ENCODE results near the gene CCDC13.

Gene CCDC13

GRCh38 chr3:42786631-42787030 is 13.6 kb upstream of the CCDC13 start:
- no peaks in the 10 kb centered on the region for H3K27me3 Mint-ChIP-seq
- H3K4me1 Mint-ChIP-seq, result peaks cover 10% of the 10 kb centered on the region
- DNase-seq (ENCODE audit: low spot score in 2 of 2) (no peak), ATAC-seq (replicated peaks; ENCODE audit: extremely low read depth, poor library complexity, severe bottlenecking) (no peak)
- H3K4me3 Mint-ChIP-seq, result no peak overlapping the region
- no peak overlapping the region for H3K27ac Mint-ChIP-seq (ENCODE audit: low read depth)
- H3K9me3 Mint-ChIP-seq, result no peaks in the 10 kb centered on the region
- H3K36me3 Mint-ChIP-seq (ENCODE audit: insufficient read depth), result peaks cover 26% of the 10 kb centered on the region

GRCh38 chr3:42786212-42786611 is 13.2 kb upstream of the CCDC13 start:
- peaks cover 10% of the 10 kb centered on the region for H3K4me1 Mint-ChIP-seq
- DNase-seq (ENCODE audit: low spot score in 2 of 2), result no peak
- ATAC-seq (replicated peaks; ENCODE audit: extremely low read depth, poor library complexity, severe bottlenecking), result no peak
- H3K36me3 Mint-ChIP-seq (ENCODE audit: insufficient read depth), result peaks cover 26% of the 10 kb centered on the region
- no peaks in the 10 kb centered on the region for H3K9me3 Mint-ChIP-seq
- H3K4me3 Mint-ChIP-seq, result no peak overlapping the region
- no peaks in the 10 kb centered on the region for H3K27me3 Mint-ChIP-seq
- H3K27ac Mint-ChIP-seq (ENCODE audit: low read depth), result no peak overlapping the region

DNA sequence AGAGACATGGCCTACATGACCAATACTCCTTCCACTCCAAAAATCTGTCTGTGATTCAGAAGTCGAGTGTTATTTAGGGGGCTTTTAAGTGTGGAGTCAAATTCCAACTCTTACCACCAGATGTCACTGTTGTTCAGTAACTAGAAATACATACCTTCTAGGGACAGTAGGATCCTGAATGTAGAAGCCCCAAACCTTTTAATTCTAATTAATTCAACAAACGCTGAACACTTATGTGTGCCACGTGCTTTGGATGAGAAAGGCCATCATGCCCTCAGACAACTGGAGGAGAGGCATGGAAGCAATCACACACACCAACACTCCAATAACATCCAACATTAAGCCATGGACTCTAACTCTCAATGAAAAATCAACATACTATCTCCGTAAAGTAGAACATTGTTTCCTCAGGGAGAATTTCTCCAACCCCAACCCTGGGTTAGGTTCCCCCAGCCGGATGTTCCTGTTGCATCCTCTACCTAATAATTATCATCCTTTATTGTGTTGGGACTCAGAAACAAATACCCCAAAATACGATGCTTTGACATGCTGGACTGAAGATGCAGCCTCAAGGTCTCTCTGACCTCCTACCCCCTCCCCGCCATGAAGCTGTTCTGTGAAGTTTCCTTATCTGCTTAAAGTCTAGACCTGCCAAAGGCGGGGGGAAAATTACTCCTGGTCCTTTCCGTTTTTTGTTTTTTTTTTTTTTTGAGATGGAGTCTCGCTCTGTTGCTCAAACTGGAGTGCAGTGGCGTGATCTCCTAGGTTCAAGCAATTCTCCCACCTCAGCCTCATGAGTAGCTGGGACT is 8.0 kb upstream of the CCDC13 start:
- H3K27me3 Mint-ChIP-seq, result no peaks in the 10 kb centered on the region
- ATAC-seq (replicated peaks; ENCODE audit: extremely low read depth, poor library complexity, severe bottlenecking) (peak; percentile 67), DNase-seq (ENCODE audit: low spot score in 2 of 2) (peak in 1 of 2 donors; percentile 27)
- no peaks in the 10 kb centered on the region for H3K4me1 Mint-ChIP-seq
- no peak overlapping the region for H3K27ac Mint-ChIP-seq (ENCODE audit: low read depth)
- no peak overlapping the region for H3K4me3 Mint-ChIP-seq
- H3K9me3 Mint-ChIP-seq, result no peaks in the 10 kb centered on the region
- H3K36me3 Mint-ChIP-seq (ENCODE audit: insufficient read depth), result peaks cover 16% of the 10 kb centered on the region

GRCh38 chr3:42780398-42780797 is 7.3 kb upstream of the CCDC13 start:
- Mint-ChIP-seq H3K4me3 (no peak overlapping the region), H3K27me3 (no peaks in the 10 kb centered on the region), H3K4me1 (no peaks in the 10 kb centered on the region), H3K36me3 (ENCODE audit: insufficient read depth) (peaks cover 16% of the 10 kb centered on the region), H3K9me3 (no peaks in the 10 kb centered on the region), H3K27ac (ENCODE audit: low read depth) (no peak overlapping the region)
- ATAC-seq (replicated peaks; ENCODE audit: extremely low read depth, poor library complexity, severe bottlenecking) (no peak), DNase-seq (ENCODE audit: low spot score in 2 of 2) (no peak)

- H3K27ac Mint-ChIP-seq (ENCODE audit: low read depth), result no peak overlapping the region
- H3K4me3 Mint-ChIP-seq, result no peak overlapping the region
- no peaks in the 10 kb centered on the region for H3K9me3 Mint-ChIP-seq
- H3K4me1 Mint-ChIP-seq, result no peaks in the 10 kb centered on the region
- ATAC-seq (replicated peaks; ENCODE audit: extremely low read depth, poor library complexity, severe bottlenecking) (no peak), DNase-seq (ENCODE audit: low spot score in 2 of 2) (no peak)
- no peaks in the 10 kb centered on the region for H3K27me3 Mint-ChIP-seq
- H3K36me3 Mint-ChIP-seq (ENCODE audit: insufficient read depth), result peaks cover 12% of the 10 kb centered on the region
These were observed 5.6 kb upstream of the CCDC13 start for GRCh38 chr3:42778644-42779043.

DNA sequence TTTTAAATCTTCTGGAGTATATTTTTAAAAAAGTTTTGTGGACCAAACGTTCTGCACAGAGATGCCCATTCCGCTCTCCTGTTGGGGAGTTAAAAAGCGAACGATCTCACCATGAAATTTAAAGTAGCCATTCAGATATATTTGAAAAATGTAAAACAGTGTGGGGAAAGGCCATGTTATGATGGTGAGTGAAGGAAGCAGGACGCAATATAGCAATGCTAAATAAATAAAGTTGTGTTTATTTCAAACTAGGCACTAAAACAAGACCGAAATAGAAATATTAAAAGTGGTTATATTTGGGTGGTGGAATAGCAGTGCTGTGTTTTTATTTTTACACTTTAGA is 327 bp upstream of the CCDC13 start:
- Mint-ChIP-seq H3K27ac (ENCODE audit: low read depth) (peak overlapping the region; percentile 96), H3K36me3 (ENCODE audit: insufficient read depth) (peaks cover 9% of the 10 kb centered on the region), H3K4me1 (peaks cover 11% of the 10 kb centered on the region), H3K9me3 (no peaks in the 10 kb centered on the region), H3K4me3 (peak overlapping the region; percentile 84), H3K27me3 (no peaks in the 10 kb centered on the region)
- no peak for DNase-seq (ENCODE audit: low spot score in 2 of 2)
- peak; percentile 3 for ATAC-seq (replicated peaks; ENCODE audit: extremely low read depth, poor library complexity, severe bottlenecking)

GRCh38 chr3:42771271-42771670 is 1.8 kb downstream of the CCDC13 start:
- H3K27ac Mint-ChIP-seq (ENCODE audit: low read depth), result no peak overlapping the region
- DNase-seq (ENCODE audit: low spot score in 2 of 2), result no peak
- no peaks in the 10 kb centered on the region for H3K27me3 Mint-ChIP-seq
- H3K4me1 Mint-ChIP-seq, result peaks cover 11% of the 10 kb centered on the region
- H3K4me3 Mint-ChIP-seq, result no peak overlapping the region
- H3K9me3 Mint-ChIP-seq, result no peaks in the 10 kb centered on the region
- H3K36me3 Mint-ChIP-seq (ENCODE audit: insufficient read depth), result peaks cover 6% of the 10 kb centered on the region
- no peak for ATAC-seq (replicated peaks; ENCODE audit: extremely low read depth, poor library complexity, severe bottlenecking)

- Mint-ChIP-seq H3K36me3 (ENCODE audit: insufficient read depth) (peaks cover 4% of the 10 kb centered on the region), H3K4me3 (no peak overlapping the region), H3K27ac (ENCODE audit: low read depth) (no peak overlapping the region), H3K27me3 (no peaks in the 10 kb centered on the region), H3K9me3 (no peaks in the 10 kb centered on the region), H3K4me1 (peaks cover 11% of the 10 kb centered on the region)
- DNase-seq (ENCODE audit: low spot score in 2 of 2), result no peak
- no peak for ATAC-seq (replicated peaks; ENCODE audit: extremely low read depth, poor library complexity, severe bottlenecking)
These were observed 3.4 kb downstream of the CCDC13 start for GRCh38 chr3:42769477-42770131.

DNA sequence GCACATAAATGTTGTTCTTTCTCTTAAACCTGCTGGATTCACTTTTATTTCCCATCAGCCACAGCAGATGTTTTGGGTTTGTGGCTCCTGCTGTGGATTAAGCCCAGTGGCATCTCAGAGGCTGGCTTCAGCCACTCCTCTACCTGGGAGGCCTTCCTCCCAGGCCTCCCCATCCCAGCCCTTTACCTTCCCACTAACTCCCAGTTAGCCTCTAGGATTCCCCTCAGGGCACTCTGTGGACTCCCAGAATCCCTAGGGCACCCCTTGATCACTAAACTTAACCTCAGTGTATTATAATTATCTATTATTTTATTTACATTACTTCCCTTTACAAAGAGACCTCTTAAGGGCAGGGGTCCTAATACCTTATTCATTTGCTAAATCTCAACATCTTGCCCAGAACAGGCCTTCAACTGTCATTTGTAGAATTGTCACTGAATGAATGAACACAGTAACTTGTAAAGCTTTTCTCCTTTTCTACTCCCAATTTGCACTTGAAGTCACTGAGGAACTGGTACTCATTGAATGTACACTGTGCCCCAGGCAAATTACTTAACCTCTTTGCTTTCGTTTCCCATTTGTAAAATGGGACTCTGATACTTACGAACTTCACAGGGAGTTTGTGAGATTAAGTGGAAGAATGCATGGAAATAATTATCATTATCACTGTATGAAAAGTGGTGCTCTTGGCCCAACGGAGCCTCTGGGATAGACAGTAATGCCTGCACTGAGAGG is 8.3 kb downstream of the CCDC13 start:
- ATAC-seq (replicated peaks; ENCODE audit: extremely low read depth, poor library complexity, severe bottlenecking) (no peak), DNase-seq (ENCODE audit: low spot score in 2 of 2) (no peak)
- Mint-ChIP-seq H3K4me1 (no peaks in the 10 kb centered on the region), H3K9me3 (no peaks in the 10 kb centered on the region), H3K4me3 (no peak overlapping the region), H3K27me3 (no peaks in the 10 kb centered on the region), H3K36me3 (ENCODE audit: insufficient read depth) (no peaks in the 10 kb centered on the region), H3K27ac (ENCODE audit: low read depth) (no peak overlapping the region)

GRCh38 chr3:42764115-42764514 is 8.9 kb downstream of the CCDC13 start:
- Mint-ChIP-seq H3K9me3 (no peaks in the 10 kb centered on the region), H3K4me3 (no peak overlapping the region), H3K27me3 (no peaks in the 10 kb centered on the region), H3K27ac (ENCODE audit: low read depth) (no peak overlapping the region), H3K4me1 (no peaks in the 10 kb centered on the region), H3K36me3 (ENCODE audit: insufficient read depth) (no peaks in the 10 kb centered on the region)
- DNase-seq (ENCODE audit: low spot score in 2 of 2), result no peak
- ATAC-seq (replicated peaks; ENCODE audit: extremely low read depth, poor library complexity, severe bottlenecking), result no peak

GRCh38 chr3:42763021-42763420 is 10.0 kb downstream of the CCDC13 start:
- no peaks in the 10 kb centered on the region for H3K4me1 Mint-ChIP-seq
- H3K27me3 Mint-ChIP-seq, result peaks cover 10% of the 10 kb centered on the region
- no peak for ATAC-seq (replicated peaks; ENCODE audit: extremely low read depth, poor library complexity, severe bottlenecking)
- H3K36me3 Mint-ChIP-seq (ENCODE audit: insufficient read depth), result no peaks in the 10 kb centered on the region
- no peaks in the 10 kb centered on the region for H3K9me3 Mint-ChIP-seq
- no peak for DNase-seq (ENCODE audit: low spot score in 2 of 2)
- no peak overlapping the region for H3K4me3 Mint-ChIP-seq
- no peak overlapping the region for H3K27ac Mint-ChIP-seq (ENCODE audit: low read depth)

GRCh38 chr3:42762046-42762724 is 10.9 kb downstream of the CCDC13 start:
- no peak for ATAC-seq (replicated peaks; ENCODE audit: extremely low read depth, poor library complexity, severe bottlenecking)
- Mint-ChIP-seq H3K27me3 (peaks cover 10% of the 10 kb centered on the region), H3K4me1 (no peaks in the 10 kb centered on the region), H3K4me3 (no peak overlapping the region), H3K27ac (ENCODE audit: low read depth) (no peak overlapping the region), H3K36me3 (ENCODE audit: insufficient read depth) (no peaks in the 10 kb centered on the region), H3K9me3 (no peaks in the 10 kb centered on the region)
- no peak for DNase-seq (ENCODE audit: low spot score in 2 of 2)
